ENCODE results near the gene CLEC7A.

Gene CLEC7A

GRCh38 chr12:10130042-10130441 is at the start of gene CLEC7A:
Gene CLEC7A, minus strand, starts transcription at chr12:10130199. Its CDS starts 117 bp downstream, at chr12:10130082.
- DNase-seq: no peak

GRCh38 chr12:10179776-10180181 is 49.8 kb upstream of the CLEC7A start:
- DNase-seq: no peak

GRCh38 chr12:10178821-10179220 is 48.8 kb upstream of the CLEC7A start, which contains the start of gene TMEM52B:
Gene TMEM52B, plus strand, starts transcription at chr12:10179032. Its CDS starts 543 bp downstream, at chr12:10179575.
- DNase-seq: no peak

GRCh38 chr12:10175846-10176636 is 46.0 kb upstream of the CLEC7A start:
- DNase-seq: no peak

- no peak for DNase-seq
These were observed 45.1 kb upstream of the CLEC7A start for GRCh38 chr12:10174986-10175614.

- DNase-seq: no peak
These were observed 42.2 kb upstream of the CLEC7A start, which contains the start of gene OLR1 for GRCh38 chr12:10171973-10172728. Gene OLR1, minus strand, starts transcription at chr12:10172132. Its CDS starts 55 bp downstream, at chr12:10172077.

GRCh38 chr12:10170216-10170615 is 40.2 kb upstream of the CLEC7A start:
- DNase-seq: no peak

GRCh38 chr12:10169104-10169503 is 39.1 kb upstream of the CLEC7A start:
- no peak for DNase-seq

GRCh38 chr12:10167599-10167998 is 37.6 kb upstream of the CLEC7A start:
- no peak for DNase-seq

- DNase-seq: no peak
These were observed 35.4 kb upstream of the CLEC7A start for GRCh38 chr12:10165421-10165820.

- DNase-seq: no peak
These were observed 33.1 kb upstream of the CLEC7A start for GRCh38 chr12:10163084-10163483.

GRCh38 chr12:10160617-10161385 is 30.8 kb upstream of the CLEC7A start:
- no peak for DNase-seq

- no peak for DNase-seq
These were observed 29.3 kb upstream of the CLEC7A start for GRCh38 chr12:10159280-10159679.

GRCh38 chr12:10158406-10158805 is 28.4 kb upstream of the CLEC7A start:
- no peak for DNase-seq

- DNase-seq: no peak
These were observed 26.0 kb upstream of the CLEC7A start for GRCh38 chr12:10155966-10156365.

GRCh38 chr12:10154145-10154496 is 24.1 kb upstream of the CLEC7A start:
- DNase-seq: no peak

GRCh38 chr12:10153271-10154144 is 23.5 kb upstream of the CLEC7A start:
- peak; percentile 68 for DNase-seq

GRCh38 chr12:10151621-10152020 is 21.6 kb upstream of the CLEC7A start:
- DNase-seq: no peak

GRCh38 chr12:10147714-10148403 is 17.9 kb upstream of the CLEC7A start:
- DNase-seq: no peak

- DNase-seq: no peak
These were observed 13.1 kb upstream of the CLEC7A start for GRCh38 chr12:10142976-10143589.

- peak; percentile 44 for DNase-seq
These were observed 10.0 kb upstream of the CLEC7A start for GRCh38 chr12:10140001-10140400.
